Right kidney (tissue), 9 donors: Measurements from ENCODE around the gene SLC43A3.
A peak's percentile ranks its signal among the peaks of the same experiment; 100 is the strongest.

ENCODE experiments used
- DNase-seq: peaks from one replicate; pipeline ENCODE4 v3.0.0-alpha.2; 2016
- long read RNA-seq, 8 donors: transcript quantifications; one replicate each; lab custom pipeline, GENCODE V29; 2026

Gene SLC43A3
- long read RNA-seq, donor 1, transcript SLC43A3-226 (1 exons, 1,796 nt) = major isoform, 5 of 8 reads
- long read RNA-seq, donor 1, partial matches to known transcripts = 0 of 8 reads
- long read RNA-seq, donor 1, other reads (novel, unspliced or antisense) = 0 of 8 reads
- long read RNA-seq, donor 2, transcript SLC43A3-226 (1 exons, 1,796 nt) = major isoform, 5 of 6 reads
- long read RNA-seq, donor 2, partial matches to known transcripts = 0 of 6 reads
- long read RNA-seq, donor 2, other reads (novel, unspliced or antisense) = 0 of 6 reads
- long read RNA-seq, donor 3, transcript SLC43A3-226 (1 exons, 1,796 nt) = major isoform, 5 of 5 reads
- long read RNA-seq, donor 3, partial matches to known transcripts = 0 of 5 reads
- long read RNA-seq, donor 3, other reads (novel, unspliced or antisense) = 0 of 5 reads
- long read RNA-seq, donor 4, partial matches to known transcripts = 0 of 6 reads
- long read RNA-seq, donor 4, other reads (novel, unspliced or antisense) = 0 of 6 reads
- long read RNA-seq, donor 5, partial matches to known transcripts = 0 of 3 reads
- long read RNA-seq, donor 5, other reads (novel, unspliced or antisense) = 0 of 3 reads
- long read RNA-seq, donor 6, transcript SLC43A3-226 (1 exons, 1,796 nt) = major isoform, 9 of 9 reads
- long read RNA-seq, donor 6, partial matches to known transcripts = 0 of 9 reads
- long read RNA-seq, donor 6, other reads (novel, unspliced or antisense) = 0 of 9 reads
- long read RNA-seq, donor 7, transcript SLC43A3-226 (1 exons, 1,796 nt) = major isoform, 8 of 12 reads
- long read RNA-seq, donor 7, partial matches to known transcripts = 0 of 12 reads
- long read RNA-seq, donor 7, other reads (novel, unspliced or antisense) = 0 of 12 reads
- long read RNA-seq, donor 8, partial matches to known transcripts = 0 of 6 reads
- long read RNA-seq, donor 8, other reads (novel, unspliced or antisense) = 0 of 6 reads

DNA sequence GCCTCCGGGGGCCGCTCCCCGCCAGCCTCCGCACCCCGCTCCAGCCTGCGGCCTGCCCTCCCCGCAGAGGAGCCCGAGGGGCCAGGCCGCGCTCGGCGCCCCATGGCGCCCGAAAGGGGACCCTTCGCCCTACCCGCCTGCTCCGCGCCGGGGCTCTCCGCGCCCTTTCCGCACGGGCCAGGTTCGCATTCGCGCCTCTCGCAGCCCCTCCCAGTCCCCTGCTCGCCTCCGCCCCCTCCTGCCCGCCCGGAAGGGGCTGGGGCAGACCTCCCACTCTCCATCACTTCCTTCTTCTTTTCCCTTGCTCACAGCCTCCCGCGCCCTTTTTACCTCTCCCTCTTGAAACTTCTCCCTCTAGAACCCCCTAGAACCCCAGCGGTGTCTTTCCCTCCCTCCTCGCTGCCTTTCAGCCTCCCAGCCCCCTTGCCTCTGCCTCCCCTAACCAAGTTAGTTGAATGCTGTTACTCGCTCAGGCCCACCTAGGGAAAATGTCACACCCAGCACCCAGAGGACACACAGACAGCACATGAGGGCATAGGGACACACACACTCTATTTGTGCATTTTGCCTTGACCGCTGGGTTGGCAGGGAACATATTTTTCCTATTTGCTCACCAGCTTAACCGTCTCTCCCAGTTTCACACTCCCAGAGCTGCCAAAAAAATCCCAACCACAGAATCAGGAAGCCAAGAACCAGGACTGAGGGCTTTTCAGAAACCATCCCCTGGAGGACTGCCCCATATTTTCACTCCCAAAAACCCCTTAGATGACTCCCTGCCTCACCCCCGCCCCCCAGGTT lies at the start of gene SLC43A3:
Gene SLC43A3 (minus strand): TSS at position 193 of the 798 bp plus-strand sequence. CDS start 949 bp downstream, outside the sequence.
- peak; percentile 66 for DNase-seq

DNA sequence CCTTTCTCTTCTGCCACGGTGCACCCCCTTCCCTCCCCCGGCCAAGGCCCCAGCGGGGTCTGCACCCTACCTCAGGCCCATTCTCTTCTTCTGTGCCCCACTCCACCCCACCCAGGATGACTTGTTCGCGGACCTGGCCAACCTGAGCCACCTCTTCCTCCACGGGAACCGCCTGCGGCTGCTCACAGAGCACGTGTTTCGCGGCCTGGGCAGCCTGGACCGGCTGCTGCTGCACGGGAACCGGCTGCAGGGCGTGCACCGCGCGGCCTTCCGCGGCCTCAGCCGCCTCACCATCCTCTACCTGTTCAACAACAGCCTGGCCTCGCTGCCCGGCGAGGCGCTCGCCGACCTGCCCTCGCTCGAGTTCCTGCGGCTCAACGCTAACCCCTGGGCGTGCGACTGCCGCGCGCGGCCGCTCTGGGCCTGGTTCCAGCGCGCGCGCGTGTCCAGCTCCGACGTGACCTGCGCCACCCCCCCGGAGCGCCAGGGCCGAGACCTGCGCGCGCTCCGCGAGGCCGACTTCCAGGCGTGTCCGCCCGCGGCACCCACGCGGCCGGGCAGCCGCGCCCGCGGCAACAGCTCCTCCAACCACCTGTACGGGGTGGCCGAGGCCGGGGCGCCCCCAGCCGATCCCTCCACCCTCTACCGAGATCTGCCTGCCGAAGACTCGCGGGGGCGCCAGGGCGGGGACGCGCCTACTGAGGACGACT lies 49.3 kb upstream of the SLC43A3 start:
- DNase-seq = peak; percentile 67

DNA sequence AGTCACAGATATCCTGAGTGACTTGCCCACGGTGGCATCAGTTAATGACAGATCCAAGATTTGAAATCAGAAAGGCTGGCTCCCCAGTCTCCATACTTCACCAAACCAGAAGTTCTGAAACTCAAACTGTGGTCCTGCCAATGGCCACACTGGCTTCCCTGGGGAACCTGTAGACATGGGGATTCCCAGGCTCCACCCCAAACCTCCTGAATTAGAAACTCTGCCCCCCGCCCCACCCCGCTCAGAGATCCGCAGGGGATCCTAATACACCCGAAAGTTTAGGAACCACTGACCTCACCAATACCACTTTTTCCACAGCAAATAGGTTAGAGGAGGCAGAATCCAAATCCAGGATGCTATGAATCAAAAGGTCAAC lies 48.7 kb upstream of the SLC43A3 start:
- DNase-seq = no peak

DNA sequence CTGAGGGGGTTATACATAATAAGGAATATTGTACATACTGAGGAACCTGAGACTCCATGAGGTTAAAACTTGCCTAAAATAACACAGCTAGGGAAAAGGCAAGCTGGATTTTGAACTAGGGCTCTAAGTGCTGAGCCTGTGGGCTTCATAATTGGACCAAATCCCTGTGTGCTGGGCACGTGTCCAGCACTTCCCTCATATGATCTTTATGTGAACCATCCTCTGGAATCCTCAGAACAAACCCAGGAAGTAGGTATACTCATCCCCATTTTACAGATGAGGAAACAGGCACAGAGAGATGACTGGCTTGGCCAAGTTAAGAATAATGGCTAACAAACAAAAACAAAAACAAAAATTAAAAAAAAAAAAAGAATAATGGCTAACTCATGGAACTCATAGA lies 48.3 kb upstream of the SLC43A3 start:
- DNase-seq = no peak

DNA sequence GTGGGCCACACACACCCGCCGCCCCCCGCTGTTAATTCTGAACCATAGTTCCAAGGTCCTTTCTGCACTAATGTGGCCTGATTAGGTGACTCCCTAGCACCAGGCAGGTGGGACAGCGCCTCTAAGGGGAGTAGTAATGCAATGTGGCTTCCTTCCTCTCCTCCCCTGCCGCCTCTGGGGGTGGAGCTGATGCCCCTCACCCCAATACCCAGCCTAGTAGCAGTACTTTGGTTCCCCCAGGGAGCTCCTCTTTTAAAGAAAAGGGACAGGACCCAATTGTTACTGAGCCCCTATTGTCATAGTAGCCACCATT lies 47.8 kb upstream of the SLC43A3 start:
- DNase-seq = no peak

DNA sequence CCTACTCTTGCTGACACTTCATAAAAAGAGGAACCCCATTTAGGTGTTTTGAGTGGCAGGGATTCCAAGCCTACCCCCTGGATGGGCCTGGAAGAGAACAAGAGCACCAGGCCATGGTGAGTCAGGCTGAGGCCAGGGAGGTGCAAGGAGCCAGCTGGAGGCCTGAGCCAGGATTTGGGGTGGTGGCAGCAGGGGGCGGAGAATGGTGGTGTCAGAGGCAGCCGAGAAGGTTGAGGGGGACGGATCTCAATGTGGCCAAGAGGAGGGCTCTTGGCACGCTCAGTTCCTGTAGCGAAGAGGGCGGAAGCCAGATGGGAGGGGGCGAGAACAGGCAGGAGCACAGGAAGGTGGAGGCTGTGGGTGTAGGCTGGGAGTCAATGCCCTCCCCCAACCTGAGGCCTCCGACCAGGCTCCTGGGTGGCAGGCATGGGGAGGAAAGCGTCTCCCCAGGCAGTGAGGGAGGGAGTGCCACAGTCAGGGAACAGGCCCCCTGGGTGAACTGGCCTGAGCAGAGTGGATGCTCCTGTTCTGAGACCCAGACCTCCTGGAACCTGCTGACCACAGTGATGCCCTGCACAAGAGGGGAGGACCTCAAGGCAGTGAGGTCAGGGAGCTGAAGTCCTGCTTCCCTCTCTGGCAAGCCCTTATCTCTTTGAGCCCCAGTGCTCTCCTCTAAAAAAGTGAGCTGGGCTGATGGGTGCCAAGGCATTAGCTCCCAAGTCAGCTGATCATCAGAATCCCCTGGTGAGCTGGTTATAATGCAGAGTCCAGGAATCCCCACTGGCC lies 47.3 kb upstream of the SLC43A3 start:
- no peak for DNase-seq

DNA sequence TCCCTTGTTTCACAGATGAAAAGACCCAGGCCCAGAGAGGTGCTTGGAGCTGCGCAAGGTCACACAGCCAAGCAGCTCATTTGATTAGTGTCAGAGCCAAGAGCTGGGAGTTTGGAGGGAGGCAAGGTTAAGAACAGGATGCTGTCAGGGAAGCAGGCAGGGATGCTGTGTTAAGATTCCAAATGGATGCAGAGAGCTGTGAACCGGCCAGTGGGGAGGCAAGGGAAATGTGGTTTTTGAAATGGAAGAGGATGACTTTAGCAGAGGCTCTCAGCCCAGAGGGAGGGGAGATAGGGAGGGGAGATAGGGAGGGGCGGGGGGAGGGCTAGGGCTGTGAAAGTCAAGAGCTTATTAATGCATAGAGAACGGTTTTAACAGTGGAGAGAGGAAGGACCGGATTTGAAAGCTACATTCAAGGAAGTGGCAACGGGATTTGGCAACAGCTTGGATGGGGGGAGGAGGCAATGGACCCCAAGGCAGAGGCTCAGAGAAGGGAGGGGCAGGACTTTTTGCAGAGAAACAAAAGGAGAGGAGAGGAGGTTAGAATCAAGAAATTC lies 46.4 kb upstream of the SLC43A3 start:
- no peak for DNase-seq

DNA sequence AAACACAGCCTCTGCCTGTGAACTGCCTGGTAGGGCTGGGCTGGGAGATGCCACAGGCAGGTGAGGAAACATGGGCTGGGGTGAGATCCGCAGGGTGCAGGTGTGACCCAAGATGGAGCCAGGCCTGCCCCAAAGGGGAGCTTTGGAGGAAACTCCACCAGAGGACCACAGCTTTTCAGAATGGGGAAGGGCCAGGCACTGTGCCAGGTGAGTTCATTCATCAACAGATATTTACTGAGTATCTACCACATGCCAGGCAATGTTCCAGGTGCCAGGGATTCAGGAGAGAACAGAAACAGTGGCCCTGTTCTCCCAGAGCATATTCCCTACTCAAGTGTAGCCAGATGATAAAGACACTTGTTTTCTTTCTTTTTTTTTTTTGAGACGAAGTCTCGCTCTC lies 44.6 kb upstream of the SLC43A3 start:
- DNase-seq = no peak

DNA sequence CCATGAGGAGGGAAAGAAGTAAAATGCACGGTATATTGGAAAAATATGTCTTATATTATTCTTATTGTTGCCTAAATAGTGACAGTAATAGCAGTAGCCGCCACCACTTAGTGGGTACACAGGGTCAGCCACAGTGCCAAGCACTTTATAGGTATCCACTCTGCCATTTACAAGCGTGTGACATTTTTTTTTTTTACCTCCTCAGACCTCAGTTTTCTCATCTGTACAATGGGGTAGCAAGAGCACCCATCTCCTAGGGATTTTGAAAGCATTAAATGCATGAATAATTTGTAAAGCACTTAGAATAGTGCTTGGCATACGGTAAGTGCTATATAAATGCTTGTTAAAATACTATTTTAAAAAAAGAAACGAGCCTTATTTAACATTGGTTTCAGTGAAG lies 42.3 kb upstream of the SLC43A3 start:
- DNase-seq = no peak

DNA sequence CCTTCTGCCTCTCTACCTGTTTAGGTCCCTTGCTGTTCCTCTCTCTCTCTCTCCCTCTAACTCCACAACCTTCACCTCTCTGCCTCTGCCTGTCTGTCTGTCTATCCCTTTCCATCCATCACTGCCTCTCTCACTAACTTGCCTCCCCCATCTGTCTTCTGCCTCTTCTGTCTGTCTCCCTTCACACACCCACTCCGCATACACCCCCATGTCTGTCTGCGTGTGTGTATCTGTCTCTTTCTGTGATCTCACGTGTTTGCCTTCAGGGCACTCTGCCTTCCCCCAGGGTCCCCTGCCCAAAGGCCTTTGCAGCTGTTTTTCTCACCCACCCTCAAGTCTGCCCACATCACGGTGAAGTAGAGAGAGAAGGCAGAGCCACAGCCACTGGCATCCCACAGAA lies 41.4 kb upstream of the SLC43A3 start:
- DNase-seq = no peak

DNA sequence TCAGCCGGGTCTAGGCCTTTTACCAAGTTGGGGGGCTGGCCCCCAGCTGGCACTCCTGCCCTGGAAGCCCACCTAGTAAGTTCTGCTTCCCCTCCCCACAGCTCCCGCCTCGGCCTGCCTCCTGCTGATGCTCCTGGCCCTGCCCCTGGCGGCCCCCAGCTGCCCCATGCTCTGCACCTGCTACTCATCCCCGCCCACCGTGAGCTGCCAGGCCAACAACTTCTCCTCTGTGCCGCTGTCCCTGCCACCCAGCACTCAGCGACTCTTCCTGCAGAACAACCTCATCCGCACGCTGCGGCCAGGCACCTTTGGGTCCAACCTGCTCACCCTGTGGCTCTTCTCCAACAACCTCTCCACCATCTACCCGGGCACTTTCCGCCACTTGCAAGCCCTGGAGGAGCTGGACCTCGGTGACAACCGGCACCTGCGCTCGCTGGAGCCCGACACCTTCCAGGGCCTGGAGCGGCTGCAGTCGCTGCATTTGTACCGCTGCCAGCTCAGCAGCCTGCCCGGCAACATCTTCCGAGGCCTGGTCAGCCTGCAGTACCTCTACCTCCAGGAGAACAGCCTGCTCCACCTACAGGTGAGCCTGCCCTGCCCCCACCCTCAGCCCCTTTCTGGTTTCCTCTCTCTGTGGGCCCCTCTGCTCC lies 40.7 kb upstream of the SLC43A3 start:
- DNase-seq = no peak

DNA sequence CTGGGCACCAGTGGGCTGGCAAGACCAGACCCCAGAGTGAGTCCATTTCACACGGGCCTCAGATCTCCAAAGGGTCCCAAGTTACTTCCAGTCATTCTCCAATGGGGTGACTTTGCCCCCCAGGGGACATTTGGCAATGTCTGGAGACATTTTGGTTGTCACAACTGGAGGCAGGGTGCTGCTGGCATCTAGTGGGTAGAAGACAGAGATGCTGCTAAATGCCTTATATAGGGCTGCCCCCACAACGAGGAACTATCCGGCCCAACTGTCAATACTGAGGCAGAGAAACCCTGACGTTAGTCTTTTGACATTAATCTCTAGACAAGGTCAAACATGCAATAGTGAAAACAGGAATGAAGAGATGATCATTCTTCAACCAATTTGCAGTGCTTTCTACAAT lies 39.8 kb upstream of the SLC43A3 start:
- DNase-seq = no peak

DNA sequence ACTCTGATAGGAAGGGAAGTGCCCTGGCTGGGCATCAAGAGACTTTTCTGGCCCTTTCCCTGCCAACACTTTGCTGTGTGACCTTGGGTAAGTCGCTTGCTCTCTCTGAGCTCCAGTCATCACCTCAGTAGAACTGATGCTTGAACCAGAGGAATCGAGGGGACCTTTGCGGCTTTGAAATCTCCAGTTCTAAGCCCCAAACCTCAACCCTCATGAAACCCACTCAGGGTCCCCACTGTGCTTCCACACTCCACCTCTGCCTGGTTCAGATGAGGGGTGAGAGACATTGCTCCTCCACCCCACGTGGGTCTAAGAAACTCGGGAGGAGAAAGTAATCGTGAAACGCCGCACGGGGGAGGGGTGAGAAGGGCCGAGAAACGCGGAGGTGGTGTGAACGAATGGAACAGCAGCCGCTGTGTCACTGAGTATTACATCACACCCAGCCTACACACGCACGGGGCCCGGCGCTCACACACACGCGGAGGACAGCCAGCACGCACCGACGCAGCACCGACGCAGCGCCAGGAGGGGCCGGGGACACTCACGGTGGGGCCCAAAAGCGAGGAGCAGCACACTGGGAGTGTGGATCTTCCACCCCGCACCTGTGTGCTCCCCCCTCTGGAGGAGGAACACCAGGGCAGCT lies 37.7 kb upstream of the SLC43A3 start:
- DNase-seq = no peak

DNA sequence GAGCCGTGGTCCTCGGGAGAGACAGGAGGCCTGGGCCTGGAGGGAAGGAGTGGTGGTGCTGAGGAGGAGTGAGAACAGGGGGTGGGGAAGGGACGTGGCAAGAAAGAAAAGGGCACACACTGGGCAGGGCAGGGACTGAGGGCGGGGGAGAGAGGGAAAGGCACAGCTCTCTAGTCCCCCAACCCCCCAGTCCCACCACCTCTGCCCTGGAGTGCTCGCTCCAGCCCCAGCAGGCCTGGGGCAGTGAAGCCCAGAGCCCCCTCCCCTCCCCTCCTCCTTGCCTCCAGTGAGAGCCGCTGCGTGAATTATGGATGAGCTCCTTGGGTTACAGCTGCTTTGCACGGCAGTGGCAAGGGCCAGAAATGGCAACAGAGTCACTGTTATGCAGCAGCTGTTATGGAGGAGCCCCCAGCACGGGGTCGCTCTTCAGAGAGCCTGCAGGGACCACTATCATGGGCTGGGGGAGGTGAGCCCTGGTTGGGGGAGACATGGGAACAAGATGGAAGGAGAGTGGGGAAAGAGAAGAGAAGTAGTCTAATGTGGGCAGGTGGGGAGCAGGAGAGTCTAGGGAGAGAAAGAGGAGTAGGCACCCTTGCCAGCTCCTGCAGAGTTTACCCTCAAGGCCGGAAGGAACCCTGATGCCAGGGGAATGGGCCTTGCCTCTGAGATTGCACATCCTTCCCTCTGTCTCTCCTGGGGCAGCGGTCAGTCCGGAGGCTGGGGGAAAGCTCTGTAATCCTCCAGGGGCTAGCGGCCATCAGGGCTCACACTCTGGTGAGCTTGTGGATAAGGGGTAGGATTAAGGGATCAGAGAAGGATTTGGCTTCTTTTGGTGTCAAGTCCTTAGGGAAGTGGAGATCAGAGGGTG lies 37.0 kb upstream of the SLC43A3 start:
- peak; percentile 12 for DNase-seq

DNA sequence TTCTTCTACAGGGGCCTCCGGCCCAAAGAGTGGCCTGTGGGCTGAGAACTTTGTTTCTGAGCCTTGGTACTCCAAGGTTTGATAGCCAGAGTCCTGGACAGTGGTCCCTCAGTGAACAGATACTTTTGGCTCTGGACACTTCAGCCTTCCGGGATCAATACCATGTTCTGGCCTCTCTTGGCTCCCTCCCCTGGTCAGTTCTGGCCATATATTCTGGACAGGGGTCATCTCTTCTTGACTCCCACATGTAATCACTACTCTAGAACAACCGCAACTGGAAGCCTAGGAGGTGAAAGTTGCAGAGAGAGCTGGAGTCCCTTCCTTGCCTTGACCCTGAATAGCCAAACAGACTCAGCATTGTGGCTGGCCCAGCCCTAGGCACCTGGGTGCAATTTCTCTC lies 35.7 kb upstream of the SLC43A3 start:
- no peak for DNase-seq

DNA sequence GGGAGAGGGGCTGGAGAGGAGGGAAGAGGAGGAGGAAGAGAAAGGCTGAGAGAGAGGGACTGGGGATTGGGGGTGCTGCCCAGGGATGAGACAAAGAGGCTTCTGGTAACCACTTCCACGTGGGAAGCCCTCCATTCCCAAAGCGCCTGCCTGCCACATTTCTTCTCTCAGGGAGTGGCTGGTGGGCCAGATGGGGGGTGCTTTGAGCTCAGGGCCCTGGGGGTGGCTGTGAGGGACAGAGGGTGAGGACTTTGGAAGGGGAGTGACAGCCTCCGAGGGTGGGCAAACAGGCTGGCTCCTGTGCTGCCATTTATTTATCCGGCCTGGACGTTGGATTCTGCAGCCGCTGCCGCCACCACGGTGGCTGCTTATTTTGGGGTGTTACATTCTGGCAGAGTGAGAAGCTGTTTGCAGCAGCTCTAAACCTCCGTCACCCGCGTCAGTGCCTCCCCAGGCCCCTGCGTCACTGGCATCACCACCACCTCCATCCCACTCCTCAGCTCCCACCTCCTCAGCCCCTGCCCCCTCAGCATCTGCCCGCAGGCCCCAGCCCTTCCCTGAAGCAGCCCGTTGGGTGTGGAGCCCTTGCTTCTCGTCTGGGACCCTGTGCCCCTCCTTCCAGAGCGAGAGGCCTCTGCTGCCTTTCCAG lies 35.0 kb upstream of the SLC43A3 start:
- no peak for DNase-seq

DNA sequence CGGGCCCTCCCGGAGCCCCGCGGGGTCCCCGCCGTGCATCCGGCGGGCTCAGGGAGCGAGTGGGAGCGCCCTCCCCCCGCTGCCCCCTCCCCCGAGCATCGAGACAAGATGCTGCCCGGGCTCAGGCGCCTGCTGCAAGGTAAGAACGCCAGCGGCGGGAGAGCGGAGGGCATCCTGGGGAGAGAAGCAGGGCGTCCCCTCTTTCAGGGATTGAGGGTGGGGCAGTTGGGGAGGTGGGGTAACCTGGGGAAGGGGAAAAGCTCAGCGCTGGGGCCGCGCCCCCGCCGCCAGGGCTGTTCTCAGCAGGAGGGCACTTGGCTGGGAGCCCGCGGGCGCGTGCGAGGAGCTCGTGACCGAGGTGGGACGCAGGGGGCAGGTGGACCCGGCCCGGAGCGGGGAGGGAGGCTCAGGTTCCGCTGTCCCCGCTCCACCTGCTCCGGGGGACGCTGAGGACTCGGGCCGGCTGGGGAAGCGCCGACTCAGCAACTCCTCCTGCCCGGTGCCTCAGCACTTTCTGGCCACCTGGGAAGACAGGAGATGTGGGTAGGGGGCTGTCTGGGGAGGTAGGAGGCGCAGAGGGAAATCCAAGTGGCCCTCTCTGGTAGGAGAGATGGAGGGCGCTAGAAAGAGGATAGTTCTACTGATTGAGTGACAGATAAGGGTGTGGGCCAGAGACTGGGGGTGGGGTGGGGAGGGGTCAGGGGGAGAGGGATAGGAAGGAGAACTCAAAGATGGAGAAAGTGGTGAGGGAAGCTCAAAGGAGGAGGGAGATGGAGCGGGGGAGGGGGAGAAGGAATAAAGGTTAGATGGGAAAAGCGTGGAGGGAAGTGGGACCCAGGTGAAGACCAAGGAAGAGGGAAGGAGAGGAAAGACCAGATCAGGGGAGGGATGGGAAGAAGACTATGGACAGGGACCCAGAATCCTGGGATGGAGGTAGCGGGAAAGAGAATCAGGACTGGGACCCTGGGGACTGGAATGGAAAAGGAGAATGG lies 34.1 kb upstream of the SLC43A3 start:
- DNase-seq = peak; percentile 50
